ENCODE results near the gene PTGDS. TPM values are rescaled to one million over a fixed set of nuclear protein-coding genes. Genes with fewer than 3 reads are reported as not detected.

The PTGDS gene
- total RNA-seq, 1 donor from 2014 or later = not detected

DNA sequence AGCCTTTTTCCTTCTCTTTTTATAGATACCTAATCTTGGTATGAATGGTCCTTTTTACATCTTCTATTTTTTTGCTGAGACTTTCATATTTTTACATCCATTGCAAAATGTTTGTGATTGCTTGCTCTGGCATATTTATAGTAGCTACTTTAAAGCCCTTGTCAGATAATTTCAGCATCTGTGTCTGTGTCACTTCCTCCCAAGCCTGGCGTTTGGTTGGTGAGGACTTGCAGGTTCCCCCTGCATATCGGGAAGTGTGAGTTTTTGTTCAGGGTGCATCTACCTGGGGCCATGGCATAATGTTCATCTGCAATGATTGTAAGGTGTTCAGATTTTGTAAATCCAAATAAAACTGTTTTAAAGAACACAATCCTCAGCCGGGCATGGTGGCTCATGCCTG lies 41.7 kb upstream of the PTGDS start:
- Mint-ChIP-seq H3K27ac (no peak overlapping the region), H3K4me1 (peaks cover 18% of the 10 kb centered on the region), H3K36me3 (ENCODE audit: low read depth) (peaks cover 28% of the 10 kb centered on the region), H3K4me3 (no peak overlapping the region), H3K9me3 (no peaks in the 10 kb centered on the region), H3K27me3 (no peaks in the 10 kb centered on the region)
- intact Hi-C loops (cut with micrococcal nuclease) = no loop called here
- POLR2A ChIA-PET = no interaction called here
- TF ChIP-seq, protein P1, sequence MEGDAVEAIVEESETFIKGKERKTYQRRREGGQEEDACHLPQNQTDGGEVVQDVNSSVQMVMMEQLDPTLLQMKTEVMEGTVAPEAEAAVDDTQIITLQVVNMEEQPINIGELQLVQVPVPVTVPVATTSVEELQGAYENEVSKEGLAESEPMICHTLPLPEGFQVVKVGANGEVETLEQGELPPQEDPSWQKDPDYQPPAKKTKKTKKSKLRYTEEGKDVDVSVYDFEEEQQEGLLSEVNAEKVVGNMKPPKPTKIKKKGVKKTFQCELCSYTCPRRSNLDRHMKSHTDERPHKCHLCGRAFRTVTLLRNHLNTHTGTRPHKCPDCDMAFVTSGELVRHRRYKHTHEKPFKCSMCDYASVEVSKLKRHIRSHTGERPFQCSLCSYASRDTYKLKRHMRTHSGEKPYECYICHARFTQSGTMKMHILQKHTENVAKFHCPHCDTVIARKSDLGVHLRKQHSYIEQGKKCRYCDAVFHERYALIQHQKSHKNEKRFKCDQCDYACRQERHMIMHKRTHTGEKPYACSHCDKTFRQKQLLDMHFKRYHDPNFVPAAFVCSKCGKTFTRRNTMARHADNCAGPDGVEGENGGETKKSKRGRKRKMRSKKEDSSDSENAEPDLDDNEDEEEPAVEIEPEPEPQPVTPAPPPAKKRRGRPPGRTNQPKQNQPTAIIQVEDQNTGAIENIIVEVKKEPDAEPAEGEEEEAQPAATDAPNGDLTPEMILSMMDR (IDR thresholded peaks at IDR 0.05) = no peak
- DNase-seq = no peak
- ATAC-seq (ENCODE audit: low read depth) = no peak
- CTCF ChIA-PET = no interaction called here

DNA sequence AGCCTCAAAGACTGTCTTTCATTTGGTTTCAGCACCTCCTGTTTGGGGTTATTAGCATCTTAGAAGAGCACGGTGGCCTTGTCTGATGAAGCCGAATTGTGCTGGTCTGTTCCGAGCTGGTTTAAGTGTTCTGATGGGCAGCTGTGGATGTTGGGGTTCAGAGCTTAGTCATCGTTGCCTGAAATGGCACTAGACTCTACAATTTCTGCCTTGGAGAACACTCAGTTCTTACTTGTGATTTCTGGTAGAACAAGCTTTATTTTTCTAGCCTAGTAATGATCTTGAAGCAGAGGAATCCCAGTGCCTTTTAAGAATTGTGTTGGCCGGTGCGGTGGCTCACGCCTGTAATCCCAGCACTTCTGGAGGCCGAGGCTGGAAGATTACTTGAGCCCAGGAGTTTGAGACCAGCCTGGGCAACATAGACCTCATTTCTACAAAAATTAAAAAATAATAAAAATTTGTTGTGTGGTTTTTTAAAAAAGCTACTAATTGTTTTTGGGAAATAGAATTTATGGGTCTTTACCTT lies 40.6 kb upstream of the PTGDS start:
- Mint-ChIP-seq H3K27me3 (no peaks in the 10 kb centered on the region), H3K4me1 (peaks cover 16% of the 10 kb centered on the region), H3K4me3 (no peak overlapping the region), H3K27ac (no peak overlapping the region), H3K9me3 (no peaks in the 10 kb centered on the region), H3K36me3 (ENCODE audit: low read depth) (peaks cover 36% of the 10 kb centered on the region)
- DNase-seq = no peak
- POLR2A ChIA-PET = no interaction called here
- TF ChIP-seq, protein P1 (IDR thresholded peaks at IDR 0.05) = no peak
- intact Hi-C loops (cut with micrococcal nuclease) = no loop called here
- no peak for ATAC-seq (ENCODE audit: low read depth)
- CTCF ChIA-PET = no interaction called here

DNA sequence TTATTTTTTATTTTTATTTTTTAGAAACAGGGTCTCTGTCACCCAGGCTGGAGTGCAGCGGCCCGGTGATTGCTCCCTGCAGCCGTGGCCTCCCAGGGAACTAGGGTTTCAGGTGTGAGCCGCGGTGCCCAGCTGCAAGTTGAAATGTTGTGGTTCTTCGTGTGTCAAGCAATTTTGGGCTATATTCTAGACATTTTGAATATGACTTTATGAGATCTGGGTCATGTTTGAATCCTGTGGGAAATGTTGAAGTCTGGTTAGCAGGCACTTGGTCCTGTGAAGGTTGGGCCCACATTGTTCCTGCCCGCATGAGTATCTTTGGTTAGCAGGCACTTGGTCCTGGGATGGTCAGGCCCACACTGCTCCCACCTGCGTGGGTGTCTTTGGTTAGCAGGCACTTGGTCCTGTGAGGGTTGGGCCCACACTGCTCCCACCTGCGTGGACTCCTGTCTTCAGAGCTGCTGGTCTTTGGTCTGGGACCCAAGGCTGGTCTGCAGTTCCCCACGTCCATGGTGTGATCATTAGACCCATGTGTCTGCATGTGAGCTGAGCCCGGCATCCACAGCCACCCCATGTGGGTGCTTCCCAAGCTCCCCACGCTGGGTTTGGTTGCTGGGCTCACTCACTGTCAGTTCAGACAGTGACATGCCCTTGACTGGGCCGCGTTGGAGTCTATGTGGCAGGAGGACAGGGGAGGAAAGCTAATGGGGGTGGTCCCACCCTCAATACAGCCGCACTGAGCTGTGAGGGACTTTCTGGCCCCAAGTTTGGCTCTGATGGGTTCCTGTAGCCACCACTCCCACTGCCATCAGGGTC lies 39.9 kb upstream of the PTGDS start:
- ATAC-seq (ENCODE audit: low read depth) = no peak
- H3K27ac Mint-ChIP-seq = no peak overlapping the region
- TF ChIP-seq, protein P1 (IDR thresholded peaks at IDR 0.05) = no peak
- H3K36me3 Mint-ChIP-seq (ENCODE audit: low read depth) = peaks cover 43% of the 10 kb centered on the region
- peaks cover 9% of the 10 kb centered on the region for H3K4me1 Mint-ChIP-seq
- POLR2A ChIA-PET = no interaction called here
- CTCF ChIA-PET = no interaction called here
- no peaks in the 10 kb centered on the region for H3K9me3 Mint-ChIP-seq
- H3K27me3 Mint-ChIP-seq = no peaks in the 10 kb centered on the region
- H3K4me3 Mint-ChIP-seq = no peak overlapping the region
- no peak for DNase-seq
- intact Hi-C loops (cut with micrococcal nuclease) = no loop called here

DNA sequence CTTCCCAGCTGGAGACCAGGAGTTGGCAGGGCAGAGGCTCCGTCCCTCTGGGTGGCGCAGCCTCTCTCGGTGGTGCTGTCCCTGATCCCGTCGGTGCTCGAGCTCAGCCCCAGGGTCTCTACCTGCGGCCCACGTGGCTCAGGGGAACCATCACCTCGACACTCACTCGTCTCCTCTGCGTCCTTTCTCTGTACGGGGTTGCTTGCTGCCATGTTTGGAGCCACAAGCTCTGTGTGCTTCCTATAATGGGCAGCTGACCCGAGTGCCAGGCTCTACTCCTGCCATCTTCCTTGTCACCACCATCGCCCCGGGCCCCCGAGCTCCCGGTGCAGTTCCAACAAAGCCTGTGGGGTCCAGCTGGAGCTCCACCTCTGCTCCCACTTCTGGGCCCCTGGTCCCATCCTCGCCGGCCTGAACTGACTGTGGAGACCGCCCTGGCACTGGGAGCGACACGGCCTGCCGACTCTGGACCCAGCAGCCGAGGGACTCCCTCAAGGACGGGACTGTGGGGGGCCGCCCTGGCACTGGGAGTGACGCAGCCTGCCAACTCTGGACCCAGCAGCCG lies 37.8 kb upstream of the PTGDS start:
- TF ChIP-seq, protein P1 (IDR thresholded peaks at IDR 0.05) = no peak
- POLR2A ChIA-PET = interaction anchor here (0.7 kb wide), 1 partner anchor 149 kb away, joined by 3 read pairs; no protein-coding TSS in a partner anchor
- CTCF ChIA-PET = no interaction called here

DNA sequence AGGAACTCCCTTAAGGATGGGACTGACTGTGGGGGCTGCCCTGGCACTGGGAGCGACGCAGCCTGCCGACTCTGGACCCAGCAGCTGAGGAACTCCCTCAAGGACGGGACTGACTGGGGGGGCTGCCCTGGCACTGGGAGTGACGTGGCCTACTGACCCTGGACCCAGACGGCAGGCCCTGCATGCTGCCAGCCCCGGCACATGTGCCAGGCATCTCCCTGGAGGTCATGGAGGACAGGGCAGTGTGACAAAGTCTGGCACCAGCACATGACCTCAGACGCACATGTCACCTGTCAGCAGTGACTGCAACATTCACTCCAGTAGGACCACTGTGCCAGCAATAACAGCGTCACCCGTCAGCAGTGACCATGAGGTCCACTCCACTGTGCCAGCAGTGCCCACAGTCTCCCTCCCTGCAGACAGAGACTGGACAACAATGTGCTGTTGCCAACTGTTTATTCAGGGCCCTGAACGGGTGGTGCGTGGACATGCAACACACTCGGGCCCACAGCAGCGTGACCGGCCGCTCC lies 37.2 kb upstream of the PTGDS start:
- CTCF ChIA-PET = no interaction called here

More for the DNA sequence above, 37.8 kb upstream of the PTGDS start:
- intact Hi-C loops (cut with micrococcal nuclease) = no loop called here
- Mint-ChIP-seq H3K27me3 (no peaks in the 10 kb centered on the region), H3K36me3 (ENCODE audit: low read depth) (peaks cover 48% of the 10 kb centered on the region), H3K4me1 (peaks cover 5% of the 10 kb centered on the region), H3K4me3 (no peak overlapping the region), H3K9me3 (no peaks in the 10 kb centered on the region), H3K27ac (no peak overlapping the region)
- no peak for DNase-seq
- ATAC-seq (ENCODE audit: low read depth) = no peak

More for the DNA sequence above, 37.2 kb upstream of the PTGDS start:
- TF ChIP-seq, protein P1 (IDR thresholded peaks at IDR 0.05) = no peak
- Mint-ChIP-seq H3K36me3 (ENCODE audit: low read depth) (peaks cover 48% of the 10 kb centered on the region), H3K9me3 (no peaks in the 10 kb centered on the region), H3K4me3 (no peak overlapping the region), H3K27ac (no peak overlapping the region), H3K27me3 (no peaks in the 10 kb centered on the region), H3K4me1 (peaks cover 9% of the 10 kb centered on the region)
- no peak for ATAC-seq (ENCODE audit: low read depth)
- DNase-seq = no peak
- POLR2A ChIA-PET = interaction anchor here (0.7 kb wide), 1 partner anchor 150 kb away, joined by 3 read pairs; no protein-coding TSS in a partner anchor
- intact Hi-C loops (cut with micrococcal nuclease) = loop anchor here (10.0 kb wide), 1 partner anchor 285 kb away; the partner anchor contains the start of genes CYSRT1, RNF208 and RNF224
